HG03439 (cell line): ENCODE measurements around the gene COBL.

Experiments
- ATAC-seq: cut with Tn5 transposase; IDR thresholded peaks from one replicate; pipeline ENCODE4 v1.9.1; 2021; ENCODE audit warnings: mild to moderate bottlenecking, moderate library complexity; ENCODE audit not compliant: unreplicated experiment

The COBL gene

DNA sequence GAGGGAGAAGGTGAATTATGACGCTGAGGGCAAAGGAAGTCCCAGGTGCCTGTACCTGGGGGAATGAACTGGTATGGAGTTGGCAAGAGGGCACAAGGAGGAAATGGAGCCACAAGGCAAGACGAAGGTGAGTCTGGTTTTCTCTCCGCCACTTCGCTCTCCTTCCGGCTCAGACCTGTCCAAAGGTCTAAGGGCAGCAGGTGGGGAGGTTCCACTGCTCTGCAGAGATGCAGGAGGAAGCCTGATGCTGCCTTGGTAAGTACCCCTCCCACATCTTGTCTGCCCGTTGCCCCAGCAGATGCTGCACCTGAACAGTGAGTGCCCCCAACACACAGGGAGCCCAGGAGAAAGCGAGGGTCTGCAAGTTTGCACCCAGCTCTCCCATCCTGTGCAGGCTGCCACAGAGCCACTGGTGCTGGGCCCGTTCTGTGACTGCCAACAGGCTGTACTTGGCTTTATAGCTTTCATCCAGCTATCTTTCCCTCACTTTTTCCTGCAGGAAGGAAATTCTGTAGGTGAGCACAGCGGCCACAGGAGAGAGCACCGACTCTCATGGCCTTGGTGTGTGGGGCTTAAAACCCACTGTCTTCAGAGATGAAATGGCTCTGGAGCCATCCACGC lies 235.2 kb downstream of the COBL start:
- ATAC-seq = no peak

DNA sequence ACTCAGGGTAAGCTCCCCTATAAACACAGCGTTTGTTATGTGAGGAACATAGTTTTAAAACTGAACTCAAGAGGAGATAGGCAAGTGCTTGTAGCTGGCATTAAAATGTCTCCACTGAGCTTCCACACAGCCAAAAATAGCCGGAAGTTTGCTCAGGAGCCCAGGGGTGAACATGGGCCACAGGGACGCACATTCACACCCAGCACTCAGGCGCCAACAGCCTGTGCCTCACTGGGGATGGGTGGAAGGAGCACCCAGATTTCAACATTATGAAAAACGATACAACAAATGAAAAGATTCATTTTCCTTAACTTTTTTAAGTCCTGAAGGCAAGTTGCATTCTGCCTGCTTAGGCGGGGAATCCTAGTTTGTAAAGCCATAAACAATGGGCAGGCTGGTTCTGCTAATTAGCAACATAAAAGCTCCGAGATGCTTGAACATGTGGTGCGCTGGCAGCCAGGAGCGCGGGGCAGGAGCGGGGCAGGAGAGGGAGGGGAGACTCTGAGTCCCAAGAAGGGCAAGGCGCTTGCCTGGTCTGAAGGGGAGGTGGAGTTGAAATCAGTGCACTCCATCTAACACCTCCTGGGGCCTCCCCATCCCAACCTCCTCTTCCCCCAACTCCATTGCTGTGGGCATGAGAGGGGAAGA lies 235.9 kb downstream of the COBL start:
- no peak for ATAC-seq

DNA sequence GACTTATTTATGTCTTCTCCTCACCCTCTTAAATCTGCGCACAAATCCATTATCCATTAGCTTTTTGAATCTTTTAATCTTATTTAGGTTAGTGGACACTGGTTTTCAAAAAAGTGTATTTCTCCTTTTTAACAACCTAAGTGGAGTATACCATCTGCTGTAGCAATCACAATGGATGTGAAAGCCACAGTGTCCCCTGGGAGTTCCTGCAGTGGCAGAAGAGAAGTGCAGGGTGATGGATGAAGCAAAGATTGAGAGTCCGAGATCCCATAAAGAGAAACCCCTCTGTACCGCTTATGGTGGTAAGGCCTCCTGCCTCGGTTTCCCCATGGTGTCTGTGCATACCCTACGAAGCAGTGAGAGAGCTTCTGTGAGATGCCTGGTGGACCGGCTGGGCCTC lies 236.4 kb downstream of the COBL start:
- no peak for ATAC-seq

DNA sequence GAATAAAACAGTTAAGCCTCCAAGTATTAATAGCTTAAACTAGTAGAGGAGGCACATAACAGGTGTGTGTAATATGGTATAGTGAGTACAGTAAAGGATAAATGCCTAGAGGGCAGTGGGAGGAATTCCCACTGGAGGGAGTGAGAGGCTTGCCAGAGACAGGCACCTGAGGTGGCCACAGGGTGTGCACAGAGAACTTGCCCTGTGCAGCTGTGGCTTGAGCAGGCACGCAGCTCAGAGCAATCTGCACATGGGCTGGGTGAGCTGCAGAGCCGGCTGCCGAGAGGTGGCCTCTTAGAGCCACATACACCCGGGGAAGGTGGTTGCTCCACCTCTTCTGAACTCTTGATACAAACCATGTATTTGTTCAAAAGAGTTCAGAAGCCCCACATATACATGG lies 237.1 kb downstream of the COBL start:
- ATAC-seq = no peak

DNA sequence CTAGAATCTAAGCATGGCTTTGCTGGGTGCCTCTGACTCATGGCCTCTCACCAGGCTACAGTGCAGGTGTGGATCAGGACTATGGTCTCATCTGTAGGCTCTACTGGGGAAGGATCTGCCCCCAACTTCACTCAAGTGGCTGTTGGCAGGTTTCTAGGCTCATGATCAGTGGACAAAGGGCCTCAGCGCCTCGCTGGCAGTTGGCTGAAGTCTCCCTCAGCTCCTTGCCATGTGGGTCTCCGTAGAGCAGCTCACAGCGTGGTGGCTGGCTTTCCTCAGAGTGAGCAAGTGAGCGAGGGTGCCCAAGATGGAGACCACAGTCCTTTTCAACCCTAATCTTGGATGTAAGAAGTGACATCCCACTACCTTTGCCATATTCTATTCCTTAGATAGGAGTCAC lies 238.0 kb downstream of the COBL start:
- no peak for ATAC-seq

DNA sequence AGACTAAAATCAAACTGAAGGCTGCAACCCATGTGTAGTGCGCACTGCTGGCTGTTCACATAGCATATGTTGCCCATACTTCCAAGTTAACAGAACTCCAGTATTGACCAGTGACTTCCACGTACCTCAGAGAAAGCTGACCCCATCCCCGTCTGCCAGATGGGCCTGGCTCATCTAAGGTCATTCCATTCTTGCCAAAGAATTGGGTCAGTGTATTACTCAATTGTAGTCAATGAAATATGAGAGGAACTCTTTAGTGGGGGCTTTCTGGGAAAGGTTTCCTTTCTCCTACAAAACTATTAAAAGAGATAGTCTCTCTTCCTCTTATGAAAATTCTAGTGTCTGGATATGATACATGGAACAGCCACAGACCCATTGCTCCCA lies 238.6 kb downstream of the COBL start:
- ATAC-seq = no peak

DNA sequence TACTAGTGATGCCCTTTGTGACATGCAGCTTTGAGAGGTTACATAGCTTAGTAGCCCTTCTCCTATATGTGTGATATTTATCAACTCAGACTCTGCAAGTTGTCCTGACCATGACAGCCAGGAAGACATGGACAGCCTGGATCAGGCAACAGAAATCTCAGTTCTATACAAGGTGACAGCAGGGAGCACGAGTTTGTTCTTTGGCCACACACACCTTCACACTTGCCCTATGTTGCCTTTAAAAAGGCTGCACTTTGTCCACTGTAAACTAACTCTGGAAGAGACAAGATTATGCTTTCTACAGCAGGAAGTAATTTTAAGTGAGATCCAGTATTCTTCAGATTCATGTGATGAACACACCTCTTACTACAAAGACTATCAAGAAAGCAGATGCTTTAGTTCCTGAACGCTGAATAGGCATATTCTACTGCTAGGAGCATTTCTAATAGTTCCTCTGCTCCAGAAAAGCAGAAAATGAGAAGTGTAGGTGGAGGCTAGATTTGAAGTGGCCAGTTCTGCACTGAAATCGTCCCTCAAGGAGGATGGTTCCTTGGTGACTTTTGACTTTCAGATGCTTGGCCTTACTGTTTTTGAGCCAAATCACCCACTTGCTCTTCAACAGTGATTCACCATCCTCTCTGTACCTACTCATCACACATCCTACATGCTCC lies 239.2 kb downstream of the COBL start:
- no peak for ATAC-seq

DNA sequence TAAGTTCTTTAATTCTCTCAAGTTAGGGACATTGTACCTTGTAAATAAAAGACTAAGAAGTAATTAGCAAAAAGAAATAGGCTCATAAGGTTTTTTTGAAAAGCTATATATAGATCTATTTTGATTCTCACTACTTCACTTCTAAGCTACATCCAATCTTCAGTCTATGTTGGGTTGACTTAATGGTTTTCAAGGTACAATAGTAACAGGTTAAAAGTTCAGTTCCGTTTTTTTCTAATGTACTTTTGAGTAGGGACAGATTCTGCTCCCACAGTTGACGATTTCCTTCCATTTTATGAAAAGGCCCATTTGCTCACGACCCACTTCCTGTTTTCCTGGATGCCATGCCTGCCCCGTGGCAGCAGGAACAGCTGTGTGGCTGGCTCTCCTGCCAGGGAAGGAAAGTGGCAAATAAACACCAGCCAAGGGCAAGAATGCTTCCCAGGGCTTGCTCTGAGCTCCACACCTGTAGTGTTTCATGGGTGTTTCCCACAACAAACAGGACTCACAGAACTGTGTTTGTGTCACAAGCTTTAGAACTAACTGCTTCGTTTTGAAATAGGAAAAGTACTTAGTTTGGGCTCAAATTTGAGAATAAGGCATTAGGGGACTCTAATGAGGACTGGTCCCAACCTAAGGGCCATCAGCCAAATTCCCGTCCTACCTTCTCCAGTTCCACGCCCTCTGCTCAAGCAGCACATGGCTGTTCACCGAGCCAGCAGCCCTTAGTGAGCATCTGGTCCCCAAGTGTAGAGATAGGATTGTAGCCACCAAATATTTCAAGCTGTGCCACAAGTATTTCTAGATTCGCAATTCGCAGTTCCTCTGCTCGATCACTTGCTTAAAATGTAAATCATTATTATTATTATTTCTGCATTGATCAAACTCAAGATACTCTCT lies 240.7 kb downstream of the COBL start:
- no peak for ATAC-seq

DNA sequence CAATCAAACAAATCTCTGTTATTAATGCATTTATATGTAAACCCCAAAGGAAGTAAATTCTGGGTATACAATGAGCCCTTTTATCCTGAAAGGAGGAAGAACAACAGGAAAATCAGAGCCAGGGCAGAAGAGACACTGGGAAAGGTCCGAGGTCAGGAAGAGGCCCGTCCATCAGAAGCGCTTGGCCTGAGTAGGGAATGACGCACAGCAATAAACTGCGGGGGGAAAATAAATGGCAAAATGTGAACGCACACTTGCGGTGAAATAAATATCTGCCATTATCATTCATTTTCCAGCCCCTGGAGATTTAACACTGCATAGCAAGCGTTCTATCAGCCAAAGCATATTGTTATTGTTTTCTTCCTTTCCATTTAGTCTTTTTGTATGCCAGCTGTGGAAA lies 243.4 kb downstream of the COBL start:
- ATAC-seq = no peak

DNA sequence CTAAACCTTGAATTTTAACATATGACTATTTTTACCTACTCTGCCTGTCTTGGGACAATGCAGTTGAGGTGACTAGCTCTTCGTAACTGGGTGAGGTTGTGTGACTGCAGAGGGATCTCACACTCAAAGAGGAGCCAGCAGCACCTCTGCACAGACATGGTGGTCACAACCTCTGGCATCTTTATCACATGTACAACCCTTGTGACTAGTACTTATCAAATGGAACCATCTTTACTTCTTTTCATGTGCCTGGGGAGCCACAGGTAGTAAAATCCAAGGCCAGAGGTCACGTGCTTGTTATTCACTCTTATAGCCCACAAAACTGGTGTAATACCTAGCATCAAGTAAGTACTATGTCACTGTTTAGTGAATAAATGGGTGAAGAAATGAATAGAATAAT lies 244.3 kb downstream of the COBL start:
- no peak for ATAC-seq

DNA sequence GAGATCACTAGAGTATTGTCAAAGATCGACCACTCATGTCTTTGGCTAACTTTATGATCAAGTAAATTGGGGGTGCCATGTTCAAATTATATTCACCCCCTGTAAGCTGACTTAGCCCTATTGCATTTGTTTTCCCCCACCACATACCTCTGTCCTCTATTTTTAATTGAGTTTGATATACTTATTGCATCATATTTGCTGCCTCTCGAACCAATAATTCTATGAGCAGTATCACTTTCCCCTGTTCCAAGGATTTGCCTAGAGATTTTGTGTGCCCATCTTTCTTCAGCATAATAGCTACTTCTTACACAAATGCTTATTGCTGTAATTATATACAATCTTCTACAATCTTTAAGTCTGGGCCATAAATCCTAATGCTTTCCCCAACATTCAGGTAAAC lies 245.2 kb downstream of the COBL start:
- ATAC-seq = no peak

DNA sequence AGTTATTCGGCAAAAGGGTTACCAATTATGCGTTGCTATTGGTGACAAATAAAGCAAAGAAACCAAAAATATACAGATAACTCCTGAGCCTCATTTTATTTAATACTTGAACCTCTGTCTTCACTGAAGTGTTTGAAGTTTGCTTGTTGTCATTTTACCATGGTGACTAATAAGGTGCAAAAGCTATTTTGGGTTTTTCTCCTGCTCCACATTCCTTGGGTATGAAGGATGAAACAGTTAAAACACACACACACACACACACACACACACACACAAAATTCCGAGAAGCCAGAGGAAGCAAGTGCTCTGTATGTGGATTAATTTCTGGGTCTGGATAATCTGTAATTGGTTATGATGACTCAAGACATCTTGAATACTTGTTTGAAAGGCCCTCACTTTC lies 246.5 kb downstream of the COBL start:
- ATAC-seq = no peak

DNA sequence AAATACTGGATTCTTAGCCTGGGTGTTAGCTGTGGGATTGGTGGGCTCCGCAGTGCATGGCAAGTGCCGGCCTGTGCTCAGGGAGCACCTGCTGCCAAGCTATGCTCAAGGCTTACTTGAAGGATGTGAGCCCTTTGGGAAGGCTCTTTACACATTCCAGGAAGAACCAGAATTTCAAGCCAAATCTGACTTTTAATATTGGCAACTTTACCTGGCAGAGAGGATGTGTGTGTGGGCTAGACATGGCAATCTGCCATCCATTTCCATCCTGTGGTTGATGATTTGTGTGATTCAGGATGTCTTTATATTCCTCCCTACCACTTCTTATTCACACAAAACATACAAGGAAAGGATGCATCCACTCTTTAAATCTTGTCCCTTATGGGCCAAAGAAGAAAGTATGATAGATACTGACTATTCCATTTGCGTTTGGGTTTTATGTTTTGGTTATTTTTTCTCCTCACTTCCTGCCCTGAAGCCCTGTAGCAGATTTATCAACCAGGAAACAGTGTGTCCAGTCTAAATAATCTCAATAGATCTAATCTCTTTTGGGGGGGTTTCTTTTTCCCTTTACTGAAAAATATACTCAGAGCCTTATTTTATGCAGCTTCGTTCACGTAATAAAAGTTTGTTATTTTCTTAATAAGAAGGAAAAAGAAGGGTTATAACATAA lies 247.1 kb downstream of the COBL start:
- ATAC-seq = no peak

DNA sequence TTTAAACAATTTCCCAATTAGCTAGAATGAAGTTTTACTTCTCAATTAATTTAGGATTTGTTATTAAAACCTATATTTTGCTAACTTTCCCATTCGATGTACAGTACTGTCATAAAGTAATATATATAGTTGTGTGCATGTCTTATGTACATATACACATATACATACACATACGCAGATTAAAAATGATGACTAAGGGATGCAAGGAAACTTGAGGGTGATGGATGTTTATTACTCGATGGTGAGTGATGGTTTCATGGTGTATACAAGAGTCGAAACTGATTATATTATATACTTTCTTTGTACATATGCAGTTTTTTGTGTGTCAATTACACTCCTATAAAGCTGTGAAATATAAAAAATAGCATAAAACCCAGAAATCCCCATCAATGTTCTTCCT lies 248.2 kb downstream of the COBL start:
- ATAC-seq = no peak

DNA sequence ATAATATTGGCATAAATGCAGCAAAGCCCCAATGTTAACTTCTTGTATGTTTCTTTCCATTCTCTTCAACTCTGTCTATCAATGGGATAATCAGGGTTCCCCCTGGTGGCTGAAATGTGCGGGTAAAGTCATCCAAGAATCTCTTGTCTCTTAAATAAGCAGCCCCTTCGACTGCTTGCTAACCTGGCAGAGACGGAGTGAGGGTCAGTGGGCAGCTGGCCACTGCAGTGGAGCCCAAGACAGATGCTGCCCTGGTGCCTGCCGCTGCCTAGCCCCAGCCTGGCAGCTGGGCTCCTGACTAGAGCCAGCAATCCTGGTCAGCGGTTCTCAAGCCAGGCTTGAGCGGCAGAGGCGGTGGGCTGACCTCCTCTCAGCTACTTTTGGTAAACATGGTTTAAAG lies 248.9 kb downstream of the COBL start:
- no peak for ATAC-seq

DNA sequence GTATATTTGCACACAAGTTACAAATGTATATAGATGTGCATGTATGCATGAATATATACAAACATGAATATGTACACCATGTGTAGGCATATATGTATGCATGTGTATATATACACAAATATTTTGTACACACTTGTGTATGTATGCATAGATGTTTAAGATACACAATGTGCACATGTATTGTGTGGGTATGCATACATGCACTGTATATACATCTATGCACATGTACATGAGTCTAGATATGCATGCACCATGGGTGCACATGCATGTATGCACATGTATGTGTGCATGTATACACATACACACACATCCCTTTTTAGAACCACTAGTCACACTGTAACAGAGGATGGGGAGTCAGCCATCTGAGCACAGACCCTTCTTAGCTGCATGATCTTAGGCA lies 249.4 kb downstream of the COBL start:
- no peak for ATAC-seq

DNA sequence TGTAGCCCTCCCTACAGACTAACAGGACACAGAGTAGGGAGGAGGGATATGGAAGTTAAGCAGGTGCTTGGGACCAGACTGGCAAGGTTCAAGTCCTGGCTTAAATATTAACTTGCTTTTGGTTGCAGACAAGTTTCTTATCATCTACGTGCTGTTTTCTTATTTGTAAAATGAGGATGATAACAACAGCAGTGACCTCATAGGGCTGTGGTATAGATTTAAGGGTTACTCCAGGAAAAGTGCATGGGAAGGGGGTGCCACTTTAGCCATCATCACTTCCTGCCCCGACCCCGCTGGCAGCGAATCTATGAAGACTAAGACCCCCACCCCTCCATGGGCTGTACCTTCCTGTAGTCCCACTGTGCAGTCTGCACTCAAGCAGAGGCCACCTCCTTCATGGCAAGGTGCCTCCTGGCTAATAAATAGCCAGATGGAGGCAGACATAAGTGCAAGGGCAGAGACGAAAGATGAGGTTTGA lies 250.2 kb downstream of the COBL start:
- ATAC-seq = no peak

DNA sequence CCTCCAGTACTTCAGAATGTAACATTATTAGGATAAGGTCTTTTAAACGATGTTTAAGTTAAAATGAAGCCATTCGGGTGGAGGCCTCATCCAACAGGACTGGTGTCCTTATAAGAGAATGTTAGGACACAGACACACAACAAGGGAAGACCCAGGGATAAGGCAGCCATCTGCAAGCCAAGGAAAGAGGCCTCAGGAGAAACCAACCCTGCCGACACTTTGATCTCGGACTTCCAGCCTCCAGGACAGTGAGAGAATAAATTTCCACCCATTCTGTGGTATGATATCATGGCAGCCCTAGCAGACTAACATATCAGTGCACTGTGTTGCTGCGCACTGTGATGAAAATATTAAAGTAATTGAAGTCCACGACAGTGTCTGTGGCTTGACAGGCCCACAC lies 250.8 kb downstream of the COBL start:
- no peak for ATAC-seq

DNA sequence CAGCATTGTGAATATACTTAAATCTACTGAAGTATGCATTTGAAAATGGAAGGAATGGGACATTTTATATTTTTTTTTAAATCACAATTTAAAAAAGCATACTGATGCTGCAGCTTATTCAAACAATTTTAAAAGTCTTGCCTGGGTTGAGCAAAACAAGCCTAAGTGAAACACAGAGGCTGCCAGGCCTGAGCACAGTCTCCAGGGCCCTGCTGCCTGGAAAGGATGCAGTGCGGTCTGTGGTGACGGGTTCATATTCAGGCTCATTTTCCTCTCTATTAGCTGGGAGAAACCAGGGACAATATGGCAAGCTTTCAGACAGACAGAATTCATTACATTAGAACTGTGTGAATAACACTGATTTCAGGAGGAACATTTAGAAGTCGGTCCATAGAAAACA lies 251.9 kb downstream of the COBL start:
- no peak for ATAC-seq

DNA sequence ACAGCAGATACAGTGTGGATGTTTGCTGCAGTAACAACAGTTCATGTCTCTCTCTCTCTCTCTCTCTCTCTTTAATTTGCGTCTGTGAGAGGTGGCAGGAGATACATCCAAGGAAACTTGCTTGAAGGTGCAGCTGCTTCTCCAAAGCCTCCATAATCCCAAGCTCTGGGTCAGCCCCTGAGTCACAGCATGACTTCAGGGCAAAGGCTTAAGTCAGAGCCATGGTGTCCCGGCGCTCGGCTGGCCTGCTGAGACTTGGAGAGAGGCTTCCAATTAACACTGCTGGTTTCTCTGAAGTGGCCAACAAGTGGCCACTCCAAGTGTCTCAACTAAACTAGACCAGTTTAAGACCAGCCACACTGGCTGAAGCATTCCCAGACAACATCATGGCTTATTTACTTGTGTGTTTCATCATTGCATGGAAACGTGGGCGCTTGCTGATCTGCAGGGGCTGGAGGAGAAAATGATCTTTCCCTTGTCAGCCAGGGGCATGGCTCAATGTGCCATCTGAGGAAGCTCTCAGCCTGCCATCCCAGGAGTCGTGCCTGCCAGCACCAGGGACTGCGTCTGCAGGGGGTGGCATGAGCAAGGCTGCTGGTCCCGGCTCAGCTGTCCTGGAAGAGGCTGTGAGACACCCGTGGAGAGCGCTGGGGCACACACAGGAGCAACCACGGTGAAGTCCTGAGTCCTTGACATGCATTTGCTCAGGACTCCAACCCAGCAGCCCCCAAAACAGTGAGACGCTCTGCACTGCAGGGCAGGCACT lies 254.2 kb downstream of the COBL start:
- ATAC-seq = no peak
